Neuronal stem cell (in vitro differentiated cells): ENCODE measurements around the gene SEMA3B.

Experiments used
- DNase-seq: peaks from one replicate; pipeline ENCODE4 v3.0.0-alpha.2; 2013; ENCODE audit warnings: low spot score
- H2AFZ ChIP-seq: one replicate; pipeline ENCODE4 v1.6.1; 2013; ENCODE audit warnings: mild to moderate bottlenecking, low read length, inconsistent platforms
- H2AK5ac ChIP-seq: 2 replicates; pipeline ENCODE4 v1.6.1; 2013; ENCODE audit warnings: low read depth, mild to moderate bottlenecking, inconsistent platforms, low read length, moderate library complexity, mixed read lengths
- H2BK120ac ChIP-seq: 2 replicates; pipeline ENCODE4 v1.6.1; 2013; ENCODE audit warnings: low read depth, mild to moderate bottlenecking, inconsistent platforms, low read length, moderate library complexity, mixed read lengths
- H2BK12ac ChIP-seq: one replicate; pipeline ENCODE4 v1.6.1; 2013; ENCODE audit warnings: low read length, inconsistent platforms
- H2BK15ac ChIP-seq: 2 replicates; pipeline ENCODE4 v1.6.1; 2013; ENCODE audit warnings: mild to moderate bottlenecking, low read length, inconsistent platforms, mixed read lengths
- H2BK5ac ChIP-seq: one replicate; pipeline ENCODE4 v1.6.1; 2013; ENCODE audit warnings: inconsistent platforms, mild to moderate bottlenecking, low read length, moderate library complexity
- H3K14ac ChIP-seq: one replicate; pipeline ENCODE4 v1.6.1; 2013; ENCODE audit warnings: low read length, inconsistent platforms
- H3K18ac ChIP-seq: 2 replicates; pipeline ENCODE4 v1.6.1; 2013; ENCODE audit warnings: low read length, inconsistent platforms
- H3K23ac ChIP-seq: 2 replicates; pipeline ENCODE4 v1.6.1; 2013; ENCODE audit warnings: low read depth, mild to moderate bottlenecking, mixed read lengths, low read length, inconsistent platforms; ENCODE audit not compliant: poor library complexity
- H3K27ac ChIP-seq: replicated peaks from 3 replicates; pipeline ENCODE4 v1.5.1; 2013; ENCODE audit warnings: low read length, inconsistent platforms
- H3K27me3 ChIP-seq, 3 experiments: 2 replicates each; pipeline ENCODE4 v1.6.1; 2013; ENCODE audit warnings: low read length in 3 of 3, mild to moderate bottlenecking in 2 of 3, inconsistent platforms in 1 of 3, low read depth in 1 of 3, mixed read lengths in 1 of 3, moderate library complexity in 1 of 3; ENCODE audit not compliant: control insufficient read depth in 3 of 3, insufficient read depth in 3 of 3
- H3K36me3 ChIP-seq, 2 donors: replicated peaks in 1 of 2; 2 replicates each; pipeline ENCODE4 v1.6.1; 2013; ENCODE audit warnings: low read length in 2 of 2; ENCODE audit not compliant: control insufficient read depth in 2 of 2, insufficient read depth in 2 of 2
- H3K4ac ChIP-seq: 2 replicates; pipeline ENCODE4 v1.6.1; 2013; ENCODE audit warnings: inconsistent platforms, mild to moderate bottlenecking, low read length, moderate library complexity
- H3K4me1 ChIP-seq, 2 donors: 1 replicate in 1 of 2; 2 replicates in 1 of 2; pipeline ENCODE4 v1.6.1; 2013; ENCODE audit warnings: low read length in 2 of 2, low read depth in 1 of 2; ENCODE audit not compliant: control insufficient read depth in 2 of 2, insufficient read depth in 1 of 2
- H3K4me2 ChIP-seq: one replicate; pipeline ENCODE4 v1.6.1; 2013; ENCODE audit warnings: mild to moderate bottlenecking, low read length, inconsistent platforms; ENCODE audit not compliant: insufficient read depth, poor library complexity, severe bottlenecking
- H3K4me3 ChIP-seq, 2 donors: 2 replicates each; pipeline ENCODE4 v1.5.1; 2013; ENCODE audit warnings: low read length in 2 of 2, mild to moderate bottlenecking in 2 of 2, inconsistent platforms in 1 of 2, moderate library complexity in 1 of 2
- H3K79me1 ChIP-seq: one replicate; pipeline ENCODE4 v1.6.1; 2013; ENCODE audit warnings: low read depth, mild to moderate bottlenecking, inconsistent platforms, low read length, moderate library complexity
- H3K9ac ChIP-seq: one replicate; pipeline ENCODE4 v1.6.1; 2013; ENCODE audit warnings: mild to moderate bottlenecking, low read depth, low read length, inconsistent platforms; ENCODE audit not compliant: poor library complexity
- H3K9me3 ChIP-seq, 2 donors: replicated peaks in 1 of 2; 2 replicates each; pipeline versions ENCODE3 to v1.6.1; 2013; ENCODE audit warnings: low read length in 2 of 2, mild to moderate bottlenecking in 2 of 2, inconsistent platforms in 1 of 2, low read depth in 1 of 2, mixed read lengths in 1 of 2, moderate library complexity in 1 of 2; ENCODE audit not compliant: control insufficient read depth in 2 of 2, insufficient read depth in 1 of 2
- H4K8ac ChIP-seq: one replicate; pipeline ENCODE4 v1.6.1; 2013; ENCODE audit warnings: low read depth, mild to moderate bottlenecking, inconsistent platforms, low read length, moderate library complexity
- H4K91ac ChIP-seq: one replicate; pipeline ENCODE4 v1.6.1; 2013; ENCODE audit warnings: low read length, low read depth, mild to moderate bottlenecking, inconsistent platforms; ENCODE audit not compliant: poor library complexity
- WGBS, 2 donors: extraction: QIAGEN DNeasy Blood & Tissue Kit; methylation state at CpG; one replicate each; pipeline ENCODE4 v1.1.7; 2013; ENCODE audit warnings: missing lambda C conversion rate in 2 of 2, mixed read lengths in 1 of 2; ENCODE audit not compliant: insufficient read length in 2 of 2, insufficient replicate concordance in 1 of 2; ENCODE audit errors: extremely low coverage in 2 of 2; 5-methylcytosine and 5-hydroxymethylcytosine counted together

The SEMA3B gene

GRCh38 chr3:50258029-50258680, 10.8 kb upstream of the SEMA3B start:
- Histone ChIP-seq H3K14ac (no peak overlapping the region), H4K8ac (no peak overlapping the region)
- no CpG with 5 or more reads among the region's 17 CpGs for WGBS, 2 donors

GRCh38 chr3:50258979-50259378, 10.0 kb upstream of the SEMA3B start:
- no peak overlapping the region for H2BK5ac ChIP-seq
- H3K27ac ChIP-seq: peak overlapping the region; percentile 73
- peak overlapping the region; percentile 67 for H2BK15ac ChIP-seq
- H2BK12ac ChIP-seq: peak overlapping the region; percentile 17
- peak overlapping the region; percentile 88 for H2AK5ac ChIP-seq
- peaks cover 0 to 2% of the 10 kb centered on the region in 2 donors for H3K9me3 ChIP-seq
- no peak overlapping the region for H4K8ac ChIP-seq
- H3K4me1 ChIP-seq: peaks cover 39 to 46% of the 10 kb centered on the region in 2 donors
- peak overlapping the region; percentile 88 for H3K18ac ChIP-seq
- H3K79me1 ChIP-seq: peaks cover 10% of the 10 kb centered on the region
- DNase-seq: no peak
- H3K4me3 ChIP-seq: no peak overlapping the region
- no peak overlapping the region for H3K4me2 ChIP-seq
- H3K4ac ChIP-seq: no peak overlapping the region
- no peak overlapping the region for H2AFZ ChIP-seq
- H3K23ac ChIP-seq: no peak overlapping the region
- WGBS, 2 donors: no CpG with 5 or more reads among the region's 16 CpGs
- H2BK120ac ChIP-seq: no peak overlapping the region
- H3K27me3 ChIP-seq: no peaks in the 10 kb centered on the region
- H3K14ac ChIP-seq: no peak overlapping the region
- peaks cover 41 to 53% of the 10 kb centered on the region in 2 donors for H3K36me3 ChIP-seq
- no peak overlapping the region for H4K91ac ChIP-seq
- H3K9ac ChIP-seq: no peak overlapping the region

More at GRCh38 chr3:50258029-50258680, 10.8 kb upstream of the SEMA3B start:
- Histone ChIP-seq H3K4me3 (no peak overlapping the region), H3K79me1 (peaks cover 14% of the 10 kb centered on the region), H3K9me3 (peaks cover 0 to 2% of the 10 kb centered on the region in 2 donors), H3K23ac (no peak overlapping the region), H2BK12ac (no peak overlapping the region), H2BK5ac (no peak overlapping the region), H2BK120ac (no peak overlapping the region), H2BK15ac (no peak overlapping the region), H3K4me1 (peaks cover 36 to 40% of the 10 kb centered on the region in 2 donors), H3K27ac (peak overlapping the region; percentile 38), H2AK5ac (peak overlapping the region; percentile 45), H3K4me2 (no peak overlapping the region), H4K91ac (no peak overlapping the region), H3K36me3 (peaks cover 47 to 60% of the 10 kb centered on the region in 2 donors), H3K9ac (peak overlapping the region; percentile 38), H3K18ac (no peak overlapping the region), H2AFZ (no peak overlapping the region), H3K27me3 (no peaks in the 10 kb centered on the region), H3K4ac (no peak overlapping the region)
- no peak for DNase-seq

- no peak overlapping the region for H4K91ac ChIP-seq
- H3K27ac ChIP-seq: peak overlapping the region; percentile 73
- H3K4me1 ChIP-seq: peaks cover 42 to 51% of the 10 kb centered on the region in 2 donors
- peaks cover 36 to 48% of the 10 kb centered on the region in 2 donors for H3K36me3 ChIP-seq
- H3K4me2 ChIP-seq: peak overlapping the region; percentile 31
- no peak overlapping the region for H3K4me3 ChIP-seq
- peak overlapping the region; percentile 67 for H3K9ac ChIP-seq
- no peaks in the 10 kb centered on the region for H3K27me3 ChIP-seq
- H2BK12ac ChIP-seq: peak overlapping the region; percentile 86
- peak overlapping the region; percentile 67 for H2BK15ac ChIP-seq
- DNase-seq: no peak
- H3K4ac ChIP-seq: no peak overlapping the region
- no peak overlapping the region for H2BK120ac ChIP-seq
- WGBS, 2 donors: no CpG with 5 or more reads among the region's 18 CpGs
- H3K14ac ChIP-seq: no peak overlapping the region
- peak overlapping the region; percentile 82 for H2BK5ac ChIP-seq
- H3K79me1 ChIP-seq: peaks cover 8% of the 10 kb centered on the region
- H4K8ac ChIP-seq: no peak overlapping the region
- H2AK5ac ChIP-seq: peak overlapping the region; percentile 88
- peaks cover 0 to 2% of the 10 kb centered on the region in 2 donors for H3K9me3 ChIP-seq
- peak overlapping the region; percentile 97 for H3K23ac ChIP-seq
- peak overlapping the region; percentile 70 for H2AFZ ChIP-seq
- peak overlapping the region; percentile 88 for H3K18ac ChIP-seq
These were observed 9.4 kb upstream of the SEMA3B start for GRCh38 chr3:50259432-50260026.
